Measurements from ENCODE around the gene ATP6V1G1.

DNA sequence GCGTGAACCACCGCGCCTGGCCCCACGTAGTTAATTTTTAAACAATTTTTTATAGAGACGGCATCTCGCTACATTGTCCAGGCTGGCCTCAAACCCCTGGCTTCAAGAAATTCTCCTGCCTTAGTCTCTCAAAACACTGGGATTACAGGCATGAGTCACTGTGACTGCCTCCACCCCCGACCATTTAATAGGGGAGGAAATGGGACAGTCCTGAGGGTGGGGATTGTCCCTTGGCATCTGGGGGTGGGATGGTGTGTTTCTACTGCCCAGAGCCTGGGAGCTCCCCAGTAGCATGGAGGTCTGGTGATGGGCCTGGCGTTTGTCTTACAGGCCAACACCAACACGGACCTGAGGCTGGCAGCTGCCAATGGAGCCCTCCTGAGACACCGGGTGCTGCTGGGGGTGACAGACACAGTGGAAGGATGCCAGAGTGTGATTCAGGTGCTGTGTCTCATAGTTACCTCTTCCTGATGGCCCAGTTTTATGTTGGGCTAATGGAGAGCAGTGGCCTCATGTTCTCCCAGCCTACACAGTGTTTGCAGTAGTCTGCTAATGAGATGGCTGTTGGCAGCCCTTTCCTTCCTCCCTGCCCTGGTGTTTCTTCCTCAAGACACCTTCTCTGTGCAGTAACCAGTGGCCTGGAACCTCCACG is 46.0 kb downstream of the ATP6V1G1 start:
- TF ChIP-seq POLR2A (IDR thresholded peaks at IDR 0.05) = no peak
- TF ChIP-seq, protein P1, sequence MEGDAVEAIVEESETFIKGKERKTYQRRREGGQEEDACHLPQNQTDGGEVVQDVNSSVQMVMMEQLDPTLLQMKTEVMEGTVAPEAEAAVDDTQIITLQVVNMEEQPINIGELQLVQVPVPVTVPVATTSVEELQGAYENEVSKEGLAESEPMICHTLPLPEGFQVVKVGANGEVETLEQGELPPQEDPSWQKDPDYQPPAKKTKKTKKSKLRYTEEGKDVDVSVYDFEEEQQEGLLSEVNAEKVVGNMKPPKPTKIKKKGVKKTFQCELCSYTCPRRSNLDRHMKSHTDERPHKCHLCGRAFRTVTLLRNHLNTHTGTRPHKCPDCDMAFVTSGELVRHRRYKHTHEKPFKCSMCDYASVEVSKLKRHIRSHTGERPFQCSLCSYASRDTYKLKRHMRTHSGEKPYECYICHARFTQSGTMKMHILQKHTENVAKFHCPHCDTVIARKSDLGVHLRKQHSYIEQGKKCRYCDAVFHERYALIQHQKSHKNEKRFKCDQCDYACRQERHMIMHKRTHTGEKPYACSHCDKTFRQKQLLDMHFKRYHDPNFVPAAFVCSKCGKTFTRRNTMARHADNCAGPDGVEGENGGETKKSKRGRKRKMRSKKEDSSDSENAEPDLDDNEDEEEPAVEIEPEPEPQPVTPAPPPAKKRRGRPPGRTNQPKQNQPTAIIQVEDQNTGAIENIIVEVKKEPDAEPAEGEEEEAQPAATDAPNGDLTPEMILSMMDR (IDR thresholded peaks at IDR 0.05 in 4 of 5, conservative IDR thresholded peaks at IDR 0.05 in 1 of 5) = no peak
